Measurements from ENCODE around the gene ANKRD7.

Gene ANKRD7

DNA sequence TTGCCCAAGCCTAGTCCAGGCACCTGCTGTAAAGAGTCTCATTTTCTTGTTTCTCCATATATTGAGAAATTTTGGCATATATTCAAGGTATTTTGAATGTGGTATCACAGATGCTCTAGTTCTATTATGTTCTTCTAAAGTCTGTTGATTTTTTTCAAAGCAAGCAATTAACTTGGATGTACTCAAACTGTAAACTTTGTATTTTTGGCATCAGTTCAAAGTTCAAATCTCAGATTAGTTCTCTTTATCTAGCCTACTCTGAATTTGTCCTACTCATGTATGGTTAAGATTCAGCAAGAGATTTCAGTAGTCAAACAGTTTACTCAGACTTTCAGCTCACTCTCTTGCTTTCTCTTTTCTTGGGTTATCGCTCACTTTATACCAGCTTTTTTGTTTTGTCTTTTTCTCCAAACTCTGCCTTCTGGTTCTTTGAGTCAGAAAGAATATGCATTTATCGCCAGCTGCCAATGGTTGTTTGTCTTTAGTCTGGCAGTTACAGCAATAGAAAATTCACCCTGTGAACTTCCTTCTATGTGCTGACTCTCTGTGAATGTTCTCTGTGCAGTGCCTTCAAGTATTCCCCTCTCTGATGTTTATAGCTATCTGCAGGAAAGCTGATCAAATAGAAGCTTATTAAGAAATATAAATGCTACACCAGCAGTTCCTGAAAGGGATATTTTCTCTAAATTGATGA lies 56.0 kb downstream of the ANKRD7 start:
- Mint-ChIP-seq H3K4me1 (no peaks in the 10 kb centered on the region), H3K9me3 (no peaks in the 10 kb centered on the region), H3K27me3 (peaks cover 37% of the 10 kb centered on the region), H3K4me3 (no peak overlapping the region), H3K36me3 (no peaks in the 10 kb centered on the region), H3K27ac (no peak overlapping the region)
- ATAC-seq: no peak

DNA sequence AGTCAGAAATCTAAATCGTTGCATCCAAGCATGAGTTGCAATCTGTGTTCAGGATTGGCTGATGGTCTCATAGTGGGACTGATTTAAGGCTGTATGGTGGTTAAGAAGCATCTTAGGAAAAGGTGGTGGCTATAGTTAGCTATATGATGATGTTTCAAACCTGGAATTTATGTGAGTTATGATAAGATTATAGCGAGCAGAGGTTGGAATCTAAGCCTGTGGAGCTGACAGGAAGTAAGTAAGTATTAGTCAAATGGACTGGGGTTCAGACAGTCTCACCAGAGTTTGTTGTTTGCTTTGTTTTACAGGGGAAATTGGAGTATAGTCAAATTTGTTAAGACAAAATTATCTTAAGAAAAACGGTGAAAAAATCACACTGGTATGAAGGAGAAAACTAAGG lies 56.7 kb downstream of the ANKRD7 start:
- Mint-ChIP-seq H3K4me1 (no peaks in the 10 kb centered on the region), H3K4me3 (no peak overlapping the region), H3K36me3 (no peaks in the 10 kb centered on the region), H3K27me3 (peaks cover 44% of the 10 kb centered on the region), H3K9me3 (no peaks in the 10 kb centered on the region), H3K27ac (no peak overlapping the region)
- no peak for ATAC-seq

DNA sequence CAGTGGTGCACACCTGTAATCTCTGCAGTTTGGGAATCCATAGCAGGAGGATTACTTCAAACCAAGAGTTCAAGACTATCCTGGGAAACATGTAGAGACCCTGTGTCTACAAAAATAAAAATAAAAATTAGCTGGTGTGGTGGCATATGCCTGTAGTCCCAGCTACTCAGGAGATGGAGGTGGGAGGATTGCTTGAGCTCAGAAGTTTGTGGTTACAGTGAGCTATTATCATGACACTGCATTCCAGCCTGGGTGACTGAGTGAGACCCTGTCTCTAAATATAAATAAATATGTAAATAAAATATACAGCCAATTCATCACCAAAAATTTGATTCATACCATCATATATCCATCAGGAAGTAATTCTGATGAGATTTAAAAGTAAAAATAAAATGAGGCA lies 60.9 kb downstream of the ANKRD7 start:
- H3K4me1 Mint-ChIP-seq: peaks cover 26% of the 10 kb centered on the region

DNA sequence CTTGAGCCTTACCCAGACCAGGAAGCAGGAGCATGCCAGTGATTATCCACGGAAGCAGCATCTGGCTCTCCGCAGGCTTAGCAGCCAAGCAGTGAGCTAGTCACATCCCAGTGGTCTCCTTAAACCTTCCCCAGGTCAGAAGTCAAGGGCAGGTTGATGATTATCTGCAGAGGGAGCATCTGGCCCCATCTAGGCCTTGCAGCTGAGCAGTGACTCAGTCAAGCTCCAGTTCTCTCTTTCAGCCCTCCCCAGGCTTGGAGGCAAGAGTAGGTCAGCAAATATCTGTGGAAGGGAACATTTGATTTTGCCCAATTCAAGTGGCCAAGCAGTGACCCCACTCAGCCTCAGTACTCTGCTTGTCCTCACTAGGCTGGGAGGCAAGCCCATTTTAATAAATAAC lies 61.6 kb downstream of the ANKRD7 start:
- Mint-ChIP-seq H3K9me3 (peaks cover 12% of the 10 kb centered on the region), H3K4me3 (no peak overlapping the region), H3K27me3 (peaks cover 30% of the 10 kb centered on the region), H3K36me3 (peaks cover 6% of the 10 kb centered on the region), H3K4me1 (peaks cover 26% of the 10 kb centered on the region), H3K27ac (no peak overlapping the region)
- ATAC-seq: no peak

More for the DNA sequence above, 60.9 kb downstream of the ANKRD7 start:
- peaks cover 35% of the 10 kb centered on the region for H3K27me3 Mint-ChIP-seq
- H3K36me3 Mint-ChIP-seq: peaks cover 4% of the 10 kb centered on the region
- H3K27ac Mint-ChIP-seq: no peak overlapping the region
- no peak overlapping the region for H3K4me3 Mint-ChIP-seq
- H3K9me3 Mint-ChIP-seq: peaks cover 11% of the 10 kb centered on the region
- ATAC-seq: no peak

DNA sequence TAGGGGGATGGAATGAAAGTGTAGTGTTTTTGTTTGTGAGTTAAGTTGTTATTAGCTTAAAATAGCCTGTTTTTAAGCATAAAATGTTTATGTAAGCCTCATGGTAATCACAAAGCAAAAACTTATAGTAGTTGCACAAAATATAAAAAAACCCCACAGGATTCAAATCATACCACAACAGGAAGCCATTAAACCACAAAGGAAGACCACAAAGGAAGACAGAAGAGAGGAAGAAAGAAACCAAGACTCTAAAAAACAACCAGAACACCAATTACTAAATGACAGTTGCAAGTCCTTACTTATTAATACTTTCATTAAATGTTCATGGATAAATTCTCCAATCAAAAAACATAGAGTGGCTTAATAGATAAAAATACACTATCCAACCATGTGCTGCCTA lies 63.6 kb downstream of the ANKRD7 start:
- Mint-ChIP-seq H3K36me3 (peaks cover 6% of the 10 kb centered on the region), H3K4me1 (peaks cover 26% of the 10 kb centered on the region), H3K9me3 (peaks cover 12% of the 10 kb centered on the region), H3K27ac (no peak overlapping the region), H3K27me3 (peaks cover 45% of the 10 kb centered on the region), H3K4me3 (peak overlapping the region; percentile 15)
- ATAC-seq: no peak

DNA sequence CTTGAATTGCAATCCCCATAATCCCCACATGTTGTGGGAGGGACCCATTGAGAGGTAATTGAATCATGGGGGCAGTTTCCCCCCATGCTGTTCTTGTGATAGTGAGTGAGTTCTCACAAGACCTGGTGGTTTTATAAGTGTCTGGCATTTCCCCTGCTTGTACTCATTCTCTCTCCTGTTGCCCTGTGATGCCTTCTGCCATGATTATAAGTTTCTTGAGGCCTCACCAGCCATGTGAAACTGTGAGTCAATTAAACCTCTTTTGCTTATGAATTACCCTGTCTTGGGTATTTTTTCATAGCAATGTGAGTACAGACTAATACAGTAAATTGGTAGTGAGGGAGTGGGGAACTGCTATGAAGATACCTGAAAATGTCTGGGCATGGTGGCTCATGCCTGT lies 65.0 kb downstream of the ANKRD7 start:
- H3K4me3 Mint-ChIP-seq: no peak overlapping the region
- peaks cover 26% of the 10 kb centered on the region for H3K4me1 Mint-ChIP-seq
- no peak for ATAC-seq
- peaks cover 45% of the 10 kb centered on the region for H3K27me3 Mint-ChIP-seq
- H3K36me3 Mint-ChIP-seq: peaks cover 6% of the 10 kb centered on the region
- H3K27ac Mint-ChIP-seq: no peak overlapping the region
- H3K9me3 Mint-ChIP-seq: peaks cover 12% of the 10 kb centered on the region
